Thoracic aorta (tissue), 2 donors: ENCODE results near the gene LMX1B. TPM values are rescaled to one million over a fixed set of nuclear protein-coding genes. Genes with fewer than 3 reads are reported as not detected.

Experiments
- ATAC-seq: fragments of 150-250 bp; one replicate; pipeline ENCODE4 v1.8.0; 2017; ENCODE audit warnings: low read depth; ENCODE audit not compliant: insufficient number of reproducible peaks, low FRiP score
- DNase-seq: peaks from one replicate; pipeline ENCODE4 v3.0.0-alpha.2; 2020; ENCODE audit warnings: low spot score
- H3K27ac ChIP-seq, 2 donors: fragments of 200-600 bp; sonication (generic); 1 replicate in 1 of 2; 2 replicates in 1 of 2; pipeline ENCODE4 v1.5.1; 2016; ENCODE audit warnings: mild to moderate bottlenecking in 2 of 2, moderate library complexity in 2 of 2
- H3K27me3 ChIP-seq: fragments of 200-600 bp; sonication (generic); replicated peaks from 2 replicates; pipeline ENCODE4 v1.6.0; 2016; ENCODE audit warnings: mild to moderate bottlenecking; ENCODE audit not compliant: insufficient read depth
- H3K36me3 ChIP-seq: fragments of 200-600 bp; sonication (generic); one replicate; pipeline ENCODE4 v1.5.1; 2016
- H3K4me1 ChIP-seq, 2 donors: fragments of 200-600 bp; sonication (generic); 1 replicate in 1 of 2; 2 replicates in 1 of 2; pipeline versions ENCODE4 v1.5.1 to v1.6.0; 2016; ENCODE audit warnings: low read depth in 2 of 2, mild to moderate bottlenecking in 1 of 2; ENCODE audit not compliant: control insufficient read depth in 1 of 2
- H3K4me3 ChIP-seq: fragments of 200-600 bp; sonication (generic); 2 replicates; pipeline ENCODE4 v1.5.1; 2016; ENCODE audit warnings: mild to moderate bottlenecking
- H3K9me3 ChIP-seq: fragments of 200-600 bp; sonication (generic); 2 replicates; pipeline ENCODE4 v1.5.1; 2016
- CTCF ChIP-seq: fragments of 200-600 bp; sonication (generic); IDR thresholded peaks from one replicate; pipeline ENCODE4 v1.5.1; 2019; ENCODE audit warnings: antibody characterized with exemption
- total RNA-seq, 2 donors: library from RNA; depleted of rRNA; stranded (reverse); fragments of >200 nt; gene quantifications; one replicate each; pipeline versions ENCODE4 v1.1.0 to v1.2.3, GENCODE V29; 2016

Gene LMX1B
- total RNA-seq, 2 donors from 2014 or later: not detected

GRCh38 chr9:126669108-126669507 is 55.4 kb downstream of the LMX1B start:
- TF ChIP-seq CTCF: no peak
- DNase-seq: no peak
- Histone ChIP-seq H3K9me3 (no peaks in the 10 kb centered on the region), H3K4me3 (no peak overlapping the region), H3K4me1 (peaks cover 3 to 9% of the 10 kb centered on the region in 2 donors), H3K27me3 (no peaks in the 10 kb centered on the region), H3K27ac (no peak overlapping the region), H3K36me3 (no peaks in the 10 kb centered on the region)
- no peak for ATAC-seq

- TF ChIP-seq CTCF: no peak
- DNase-seq (no peak), ATAC-seq (no peak)
- H3K27me3 ChIP-seq: peaks cover 8% of the 10 kb centered on the region
- H3K4me3 ChIP-seq: no peak overlapping the region
- H3K27ac ChIP-seq: no peak overlapping the region
- no peaks in the 10 kb centered on the region for H3K9me3 ChIP-seq
- H3K4me1 ChIP-seq: peaks cover 0 to under 1% of the 10 kb centered on the region in 2 donors
- no peaks in the 10 kb centered on the region for H3K36me3 ChIP-seq
Observed at GRCh38 chr9:126670270-126670669, 56.5 kb downstream of the LMX1B start.

GRCh38 chr9:126671381-126671831 is 57.7 kb downstream of the LMX1B start:
- no peak for TF ChIP-seq CTCF
- no peaks in the 10 kb centered on the region for H3K9me3 ChIP-seq
- H3K4me1 ChIP-seq: no peaks in the 10 kb centered on the region
- no peak overlapping the region for H3K4me3 ChIP-seq
- peaks cover 10% of the 10 kb centered on the region for H3K27me3 ChIP-seq
- ATAC-seq (no peak), DNase-seq (no peak)
- H3K36me3 ChIP-seq: no peaks in the 10 kb centered on the region
- H3K27ac ChIP-seq: no peak overlapping the region

GRCh38 chr9:126671983-126672382 is 58.3 kb downstream of the LMX1B start:
- H3K27ac ChIP-seq: no peak overlapping the region
- DNase-seq (no peak), ATAC-seq (no peak)
- H3K36me3 ChIP-seq: no peaks in the 10 kb centered on the region
- H3K4me1 ChIP-seq: no peaks in the 10 kb centered on the region
- H3K4me3 ChIP-seq: no peak overlapping the region
- no peak for TF ChIP-seq CTCF
- no peaks in the 10 kb centered on the region for H3K9me3 ChIP-seq
- peaks cover 10% of the 10 kb centered on the region for H3K27me3 ChIP-seq

GRCh38 chr9:126672634-126673284 is 59.0 kb downstream of the LMX1B start:
- no peak for TF ChIP-seq CTCF
- Histone ChIP-seq H3K27ac (no peak overlapping the region), H3K9me3 (no peaks in the 10 kb centered on the region), H3K27me3 (peaks cover 10% of the 10 kb centered on the region), H3K4me1 (no peaks in the 10 kb centered on the region), H3K4me3 (no peak overlapping the region), H3K36me3 (no peaks in the 10 kb centered on the region)
- DNase-seq (no peak), ATAC-seq (no peak)
